Liver (tissue), 9 donors: ENCODE measurements around the gene SMYD3. TPM values are rescaled to one million over a fixed set of nuclear protein-coding genes. Genes with fewer than 3 reads are reported as not detected.

Source experiments
- DNase-seq: peaks from one replicate; pipeline ENCODE4 v3.0.0-alpha.2; 2017; ENCODE audit warnings: low spot score
- H3K27ac ChIP-seq, 2 donors: one replicate each; pipeline ENCODE4 v1.7.0; 2013; ENCODE audit warnings: inconsistent platforms in 2 of 2, low read length in 2 of 2, control low read depth in 1 of 2, low read depth in 1 of 2, mild to moderate bottlenecking in 1 of 2
- H3K27me3 ChIP-seq, 4 donors: one replicate each; pipeline versions ENCODE4 v1.6.1 to v1.7.0; 2013; ENCODE audit warnings: low read length in 3 of 4, inconsistent platforms in 1 of 4, mild to moderate bottlenecking in 1 of 4, moderate library complexity in 1 of 4; ENCODE audit not compliant: control insufficient read depth in 4 of 4, insufficient read depth in 4 of 4
- H3K36me3 ChIP-seq, 4 donors: one replicate each; pipeline versions ENCODE4 v1.6.1 to v1.7.0; 2013; ENCODE audit warnings: low read length in 3 of 4, mild to moderate bottlenecking in 3 of 4, low read depth in 1 of 4, moderate library complexity in 1 of 4; ENCODE audit not compliant: control insufficient read depth in 4 of 4, insufficient read depth in 3 of 4
- H3K4me1 ChIP-seq, 4 donors: one replicate each; pipeline versions ENCODE4 v1.6.1 to v1.7.0; 2013; ENCODE audit warnings: low read length in 3 of 4, mild to moderate bottlenecking in 3 of 4, moderate library complexity in 1 of 4; ENCODE audit not compliant: control insufficient read depth in 4 of 4, insufficient read depth in 4 of 4
- H3K4me3 ChIP-seq, 3 donors: one replicate each; pipeline versions ENCODE4 v1.6.1 to v1.7.0; 2013; ENCODE audit warnings: low read length in 3 of 3, control low read depth in 1 of 3, low read depth in 1 of 3, mild to moderate bottlenecking in 1 of 3
- H3K9ac ChIP-seq, 2 donors: one replicate each; pipeline ENCODE4 v1.7.0; 2013; ENCODE audit warnings: low read length in 2 of 2, mild to moderate bottlenecking in 2 of 2, moderate library complexity in 2 of 2, control low read depth in 1 of 2, low read depth in 1 of 2
- H3K9me3 ChIP-seq, 4 donors: one replicate each; pipeline versions ENCODE4 v1.6.1 to v1.7.0; 2013; ENCODE audit warnings: low read length in 3 of 4; ENCODE audit not compliant: control insufficient read depth in 4 of 4
- EGR1 ChIP-seq, 2 donors: IDR thresholded peaks; 2 replicates each; pipeline ENCODE4 v1.6.1; 2016 to 2018; ENCODE audit warnings: antibody characterized with exemption in 2 of 2, low read depth in 2 of 2
- FOXA1 ChIP-seq: IDR thresholded peaks from 2 replicates; pipeline ENCODE4 v1.6.1; 2016; ENCODE audit warnings: antibody characterized with exemption
- FOXA2 ChIP-seq: IDR thresholded peaks from 2 replicates; pipeline ENCODE4 v1.6.1; 2016; ENCODE audit warnings: antibody characterized with exemption
- JUND ChIP-seq, 2 donors: IDR thresholded peaks; 2 replicates each; pipeline ENCODE4 v1.6.1; 2016; ENCODE audit warnings: antibody characterized with exemption in 2 of 2
- NR2F2 ChIP-seq: IDR thresholded peaks from 2 replicates; pipeline ENCODE4 v1.6.1; 2016; ENCODE audit warnings: antibody characterized with exemption
- RAD21 ChIP-seq, 2 donors: IDR thresholded peaks; 2 replicates each; pipeline ENCODE4 v1.6.1; 2016; ENCODE audit warnings: antibody characterized with exemption in 2 of 2, mild to moderate bottlenecking in 2 of 2
- RXRA ChIP-seq, 2 donors: IDR thresholded peaks; 2 replicates each; pipeline ENCODE4 v1.6.1; 2017 to 2018; ENCODE audit warnings: antibody characterized with exemption in 2 of 2, mild to moderate bottlenecking in 1 of 2
- SP1 ChIP-seq: IDR thresholded peaks from 2 replicates; pipeline ENCODE4 v1.6.1; 2018; ENCODE audit warnings: antibody characterized with exemption, mild to moderate bottlenecking
- TAF1 ChIP-seq: conservative IDR thresholded peaks from 2 replicates; pipeline ENCODE4 v1.6.1; 2016; ENCODE audit warnings: antibody characterized with exemption, mild to moderate bottlenecking
- YY1 ChIP-seq: IDR thresholded peaks from 2 replicates; pipeline ENCODE4 v1.6.1; 2016; ENCODE audit warnings: antibody characterized with exemption, mild to moderate bottlenecking
- WGBS: extraction: QIAGEN DNeasy Blood & Tissue Kit; methylation state at CpG from one replicate; pipeline ENCODE4 v1.1.7; 2013; 5-methylcytosine and 5-hydroxymethylcytosine counted together
- polyA plus RNA-seq, 2 donors: library from polyadenylated mRNA; stranded (reverse) in 1 of 2; unstranded in 1 of 2; fragments of 200-250 nt in 1 of 2; fragments of >200 nt in 1 of 2; fragmentation: Nextera tagmentation in 1 of 2; extraction: Ambion mirVana in 1 of 2; gene quantifications; one replicate each; pipeline versions ENCODE4 v1.2.1 to v1.2.3, GENCODE V29; 2013 to 2015
- total RNA-seq, 2 donors: library from RNA; depleted of rRNA; stranded (reverse); fragments of >200 nt; gene quantifications; one replicate each; pipeline ENCODE4 v1.2.3, GENCODE V29; 2014
- TF ChIP-seq, protein P1 (sequence below): IDR thresholded peaks from 2 replicates; pipeline ENCODE4 v1.6.1; 2016; ENCODE audit warnings: antibody characterized with exemption
- TF ChIP-seq, protein P2 (sequence below): IDR thresholded peaks from 2 replicates; pipeline ENCODE4 v1.6.1; 2016; ENCODE audit warnings: antibody characterized with exemption
- TF ChIP-seq, protein P3 (sequence below): fragments of 150-350 bp; IDR thresholded peaks from 2 replicates; pipeline ENCODE4 v1.5.1; 2017; ENCODE audit warnings: improper control_type of control experiment, low read depth, low read length; ENCODE audit not compliant: missing input control
- TF ChIP-seq, protein P4 (sequence below): IDR thresholded peaks from 2 replicates; pipeline ENCODE4 v1.6.1; 2016; ENCODE audit warnings: antibody characterized with exemption
- TF ChIP-seq, protein P5 (sequence below): IDR thresholded peaks from 2 replicates; pipeline ENCODE4 v1.6.1; 2016; ENCODE audit warnings: antibody characterized with exemption, mild to moderate bottlenecking
- donor health status: healthy.
- donor health status: healthy.
- donor health status: healthy.
- donor health status: healthy.
- donor health status: healthy.

SMYD3 gene
- total and polyA plus RNA-seq, 4 donors: 3.1 to 9.1 (median 8.0) TPM

DNA sequence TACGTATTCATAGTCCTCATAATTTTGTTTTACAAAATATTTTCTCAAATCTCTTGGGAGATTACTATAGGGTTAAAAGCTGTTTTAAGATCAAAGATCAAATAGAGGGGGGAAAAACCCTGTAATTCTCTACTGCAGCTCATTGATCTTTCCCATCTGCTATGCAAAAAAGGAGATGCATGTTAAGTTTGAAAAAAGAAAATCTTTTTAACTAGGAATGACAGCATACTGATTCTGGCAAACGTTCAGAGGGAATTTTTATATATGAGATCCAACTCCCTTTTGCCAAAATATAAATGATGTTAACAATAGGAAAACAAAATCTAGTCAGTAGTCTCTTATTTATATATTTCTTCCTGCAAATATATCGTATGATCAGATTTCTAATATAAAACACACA, 69.1 kb downstream of the SMYD3 start:
- H3K4me3 ChIP-seq: no peak overlapping the region
- no peak for DNase-seq
- no peaks in the 10 kb centered on the region for H3K27me3 ChIP-seq
- no peaks in the 10 kb centered on the region for H3K4me1 ChIP-seq
- no peaks in the 10 kb centered on the region for H3K9me3 ChIP-seq
- H3K9ac ChIP-seq: no peak overlapping the region
- no peak overlapping the region for H3K27ac ChIP-seq
- TF ChIP-seq, protein P1, sequence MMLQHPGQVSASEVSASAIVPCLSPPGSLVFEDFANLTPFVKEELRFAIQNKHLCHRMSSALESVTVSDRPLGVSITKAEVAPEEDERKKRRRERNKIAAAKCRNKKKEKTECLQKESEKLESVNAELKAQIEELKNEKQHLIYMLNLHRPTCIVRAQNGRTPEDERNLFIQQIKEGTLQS: no peak
- TF ChIP-seq EGR1 (IDR thresholded peaks at IDR 0.05; ENCODE audit: low read depth in 2 of 2) (no peak), JUND (IDR thresholded peaks at IDR 0.05) (no peak), NR2F2 (no peak), TAF1 (no peak), YY1 (no peak), RXRA (IDR thresholded peaks at IDR 0.05) (no peak), FOXA1 (no peak), RAD21 (IDR thresholded peaks at IDR 0.05) (no peak)
- TF ChIP-seq, protein P2, sequence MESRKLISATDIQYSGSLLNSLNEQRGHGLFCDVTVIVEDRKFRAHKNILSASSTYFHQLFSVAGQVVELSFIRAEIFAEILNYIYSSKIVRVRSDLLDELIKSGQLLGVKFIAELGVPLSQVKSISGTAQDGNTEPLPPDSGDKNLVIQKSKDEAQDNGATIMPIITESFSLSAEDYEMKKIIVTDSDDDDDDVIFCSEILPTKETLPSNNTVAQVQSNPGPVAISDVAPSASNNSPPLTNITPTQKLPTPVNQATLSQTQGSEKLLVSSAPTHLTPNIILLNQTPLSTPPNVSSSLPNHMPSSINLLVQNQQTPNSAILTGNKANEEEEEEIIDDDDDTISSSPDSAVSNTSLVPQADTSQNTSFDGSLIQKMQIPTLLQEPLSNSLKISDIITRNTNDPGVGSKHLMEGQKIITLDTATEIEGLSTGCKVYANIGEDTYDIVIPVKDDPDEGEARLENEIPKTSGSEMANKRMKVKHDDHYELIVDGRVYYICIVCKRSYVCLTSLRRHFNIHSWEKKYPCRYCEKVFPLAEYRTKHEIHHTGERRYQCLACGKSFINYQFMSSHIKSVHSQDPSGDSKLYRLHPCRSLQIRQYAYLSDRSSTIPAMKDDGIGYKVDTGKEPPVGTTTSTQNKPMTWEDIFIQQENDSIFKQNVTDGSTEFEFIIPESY: no peak
- TF ChIP-seq, protein P3, sequence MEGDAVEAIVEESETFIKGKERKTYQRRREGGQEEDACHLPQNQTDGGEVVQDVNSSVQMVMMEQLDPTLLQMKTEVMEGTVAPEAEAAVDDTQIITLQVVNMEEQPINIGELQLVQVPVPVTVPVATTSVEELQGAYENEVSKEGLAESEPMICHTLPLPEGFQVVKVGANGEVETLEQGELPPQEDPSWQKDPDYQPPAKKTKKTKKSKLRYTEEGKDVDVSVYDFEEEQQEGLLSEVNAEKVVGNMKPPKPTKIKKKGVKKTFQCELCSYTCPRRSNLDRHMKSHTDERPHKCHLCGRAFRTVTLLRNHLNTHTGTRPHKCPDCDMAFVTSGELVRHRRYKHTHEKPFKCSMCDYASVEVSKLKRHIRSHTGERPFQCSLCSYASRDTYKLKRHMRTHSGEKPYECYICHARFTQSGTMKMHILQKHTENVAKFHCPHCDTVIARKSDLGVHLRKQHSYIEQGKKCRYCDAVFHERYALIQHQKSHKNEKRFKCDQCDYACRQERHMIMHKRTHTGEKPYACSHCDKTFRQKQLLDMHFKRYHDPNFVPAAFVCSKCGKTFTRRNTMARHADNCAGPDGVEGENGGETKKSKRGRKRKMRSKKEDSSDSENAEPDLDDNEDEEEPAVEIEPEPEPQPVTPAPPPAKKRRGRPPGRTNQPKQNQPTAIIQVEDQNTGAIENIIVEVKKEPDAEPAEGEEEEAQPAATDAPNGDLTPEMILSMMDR: no peak
- TF ChIP-seq, protein P4, sequence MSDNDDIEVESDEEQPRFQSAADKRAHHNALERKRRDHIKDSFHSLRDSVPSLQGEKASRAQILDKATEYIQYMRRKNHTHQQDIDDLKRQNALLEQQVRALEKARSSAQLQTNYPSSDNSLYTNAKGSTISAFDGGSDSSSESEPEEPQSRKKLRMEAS: no peak
- no peaks in the 10 kb centered on the region for H3K36me3 ChIP-seq
- 80% methylated on average over 3 of the region's 3 CpGs for WGBS

DNA sequence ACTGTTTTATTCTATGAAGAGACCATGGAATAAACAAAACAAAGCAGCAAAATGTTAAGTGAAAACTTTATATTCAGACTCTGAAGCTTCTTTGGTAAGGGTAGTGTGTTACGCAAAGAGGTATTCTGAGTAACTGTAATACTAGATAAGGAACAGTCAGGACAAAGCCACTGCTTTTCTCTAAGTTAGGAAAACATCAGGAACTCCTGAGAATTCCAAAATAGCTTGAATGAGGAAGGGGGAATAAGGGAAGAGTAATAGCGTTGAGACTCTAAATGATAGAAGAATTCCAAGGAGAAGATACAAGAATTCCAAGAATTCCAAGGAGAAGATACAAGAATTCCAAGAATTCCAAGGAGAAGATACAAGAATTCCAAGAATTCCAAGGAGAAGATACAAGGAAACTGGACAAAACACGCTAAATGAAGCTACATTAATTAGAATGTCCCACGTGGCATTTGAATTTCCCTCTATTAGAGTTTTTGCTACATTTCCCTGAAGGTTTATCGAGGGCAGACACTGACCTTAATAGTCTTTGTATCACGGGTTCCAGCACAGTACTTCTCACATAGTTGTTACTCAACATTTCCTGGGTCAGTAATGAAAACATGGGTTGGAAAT, 71.5 kb downstream of the SMYD3 start:
- 74% methylated on average over 6 of the region's 6 CpGs for WGBS
- Histone ChIP-seq H3K9ac (no peak overlapping the region), H3K4me3 (no peak overlapping the region), H3K27ac (no peak overlapping the region), H3K36me3 (no peaks in the 10 kb centered on the region), H3K4me1 (no peaks in the 10 kb centered on the region), H3K27me3 (no peaks in the 10 kb centered on the region), H3K9me3 (no peaks in the 10 kb centered on the region)
- TF ChIP-seq EGR1 (IDR thresholded peaks at IDR 0.05; ENCODE audit: low read depth in 2 of 2): no peak
- TF ChIP-seq, protein P5, sequence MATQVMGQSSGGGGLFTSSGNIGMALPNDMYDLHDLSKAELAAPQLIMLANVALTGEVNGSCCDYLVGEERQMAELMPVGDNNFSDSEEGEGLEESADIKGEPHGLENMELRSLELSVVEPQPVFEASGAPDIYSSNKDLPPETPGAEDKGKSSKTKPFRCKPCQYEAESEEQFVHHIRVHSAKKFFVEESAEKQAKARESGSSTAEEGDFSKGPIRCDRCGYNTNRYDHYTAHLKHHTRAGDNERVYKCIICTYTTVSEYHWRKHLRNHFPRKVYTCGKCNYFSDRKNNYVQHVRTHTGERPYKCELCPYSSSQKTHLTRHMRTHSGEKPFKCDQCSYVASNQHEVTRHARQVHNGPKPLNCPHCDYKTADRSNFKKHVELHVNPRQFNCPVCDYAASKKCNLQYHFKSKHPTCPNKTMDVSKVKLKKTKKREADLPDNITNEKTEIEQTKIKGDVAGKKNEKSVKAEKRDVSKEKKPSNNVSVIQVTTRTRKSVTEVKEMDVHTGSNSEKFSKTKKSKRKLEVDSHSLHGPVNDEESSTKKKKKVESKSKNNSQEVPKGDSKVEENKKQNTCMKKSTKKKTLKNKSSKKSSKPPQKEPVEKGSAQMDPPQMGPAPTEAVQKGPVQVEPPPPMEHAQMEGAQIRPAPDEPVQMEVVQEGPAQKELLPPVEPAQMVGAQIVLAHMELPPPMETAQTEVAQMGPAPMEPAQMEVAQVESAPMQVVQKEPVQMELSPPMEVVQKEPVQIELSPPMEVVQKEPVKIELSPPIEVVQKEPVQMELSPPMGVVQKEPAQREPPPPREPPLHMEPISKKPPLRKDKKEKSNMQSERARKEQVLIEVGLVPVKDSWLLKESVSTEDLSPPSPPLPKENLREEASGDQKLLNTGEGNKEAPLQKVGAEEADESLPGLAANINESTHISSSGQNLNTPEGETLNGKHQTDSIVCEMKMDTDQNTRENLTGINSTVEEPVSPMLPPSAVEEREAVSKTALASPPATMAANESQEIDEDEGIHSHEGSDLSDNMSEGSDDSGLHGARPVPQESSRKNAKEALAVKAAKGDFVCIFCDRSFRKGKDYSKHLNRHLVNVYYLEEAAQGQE: peak; percentile 96
- TF ChIP-seq SP1: no peak
- TF ChIP-seq NR2F2: peak; percentile 18
- TF ChIP-seq, protein P4: no peak
- TF ChIP-seq FOXA2: no peak
- TF ChIP-seq YY1: no peak
- no peak for DNase-seq
